ENCODE results near the gene NUCB1. TPM values are rescaled to one million over a fixed set of nuclear protein-coding genes. Genes with fewer than 3 reads are reported as not detected.

NUCB1 gene
- total RNA-seq, 1 donor from 2014 or later, result 310 TPM

DNA sequence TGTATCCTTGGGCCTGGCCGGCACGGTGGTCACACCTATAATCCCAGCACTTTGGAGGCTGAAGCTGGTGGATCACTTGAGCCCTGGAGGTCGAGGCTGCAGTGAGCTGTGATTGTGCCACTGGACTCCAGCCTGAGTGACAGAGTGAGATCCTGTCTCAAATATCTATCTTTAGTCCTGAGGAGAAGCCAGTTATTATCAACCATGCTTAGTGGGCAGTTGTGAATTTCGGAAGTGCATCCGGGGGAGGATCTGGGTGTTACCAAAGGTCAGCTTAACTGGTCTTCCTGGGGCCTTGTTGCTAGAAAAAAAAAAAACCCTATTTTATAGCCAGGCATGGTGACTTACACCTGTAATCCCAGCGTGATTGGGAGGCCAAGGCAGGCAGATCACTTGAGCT is 43.0 kb downstream of the NUCB1 start:
- ATAC-seq, result no peak
- TF ChIP-seq, protein P1, sequence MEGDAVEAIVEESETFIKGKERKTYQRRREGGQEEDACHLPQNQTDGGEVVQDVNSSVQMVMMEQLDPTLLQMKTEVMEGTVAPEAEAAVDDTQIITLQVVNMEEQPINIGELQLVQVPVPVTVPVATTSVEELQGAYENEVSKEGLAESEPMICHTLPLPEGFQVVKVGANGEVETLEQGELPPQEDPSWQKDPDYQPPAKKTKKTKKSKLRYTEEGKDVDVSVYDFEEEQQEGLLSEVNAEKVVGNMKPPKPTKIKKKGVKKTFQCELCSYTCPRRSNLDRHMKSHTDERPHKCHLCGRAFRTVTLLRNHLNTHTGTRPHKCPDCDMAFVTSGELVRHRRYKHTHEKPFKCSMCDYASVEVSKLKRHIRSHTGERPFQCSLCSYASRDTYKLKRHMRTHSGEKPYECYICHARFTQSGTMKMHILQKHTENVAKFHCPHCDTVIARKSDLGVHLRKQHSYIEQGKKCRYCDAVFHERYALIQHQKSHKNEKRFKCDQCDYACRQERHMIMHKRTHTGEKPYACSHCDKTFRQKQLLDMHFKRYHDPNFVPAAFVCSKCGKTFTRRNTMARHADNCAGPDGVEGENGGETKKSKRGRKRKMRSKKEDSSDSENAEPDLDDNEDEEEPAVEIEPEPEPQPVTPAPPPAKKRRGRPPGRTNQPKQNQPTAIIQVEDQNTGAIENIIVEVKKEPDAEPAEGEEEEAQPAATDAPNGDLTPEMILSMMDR (IDR thresholded peaks at IDR 0.05), result no peak
- no peaks in the 10 kb centered on the region for H3K4me1 ChIP-seq

DNA sequence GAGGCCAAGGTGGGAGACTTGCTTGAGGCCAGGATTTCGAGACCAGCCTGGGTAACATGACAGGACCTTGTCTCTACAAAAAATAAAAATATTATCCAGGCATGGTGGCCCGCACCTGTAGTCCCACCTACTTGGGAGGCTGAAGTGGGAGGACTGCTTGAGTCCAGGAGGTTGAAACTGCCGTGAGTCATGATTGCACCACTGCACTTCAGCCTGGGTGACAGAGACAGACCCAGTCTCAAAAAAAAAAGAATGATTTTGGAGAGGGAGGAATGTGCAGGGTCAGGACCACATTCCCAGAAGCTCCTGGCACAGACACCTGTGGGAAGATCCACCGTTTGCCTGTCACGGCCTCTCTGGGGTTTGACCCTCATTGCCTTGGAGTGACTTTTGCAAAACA is 45.3 kb downstream of the NUCB1 start:
- Histone ChIP-seq H3K9me3 (peaks cover 13% of the 10 kb centered on the region), H3K27me3 (ENCODE audit: low read depth) (no peaks in the 10 kb centered on the region), H3K27ac (no peak overlapping the region), H3K36me3 (no peaks in the 10 kb centered on the region), H3K4me1 (no peaks in the 10 kb centered on the region), H3K4me3 (no peak overlapping the region)
- intact Hi-C loops (cut with DNase I), result no loop called here
- TF ChIP-seq, protein P1 (IDR thresholded peaks at IDR 0.05), result no peak
- DNase-seq (no peak), ATAC-seq (no peak)

More for the DNA sequence above, 43.0 kb downstream of the NUCB1 start:
- Histone ChIP-seq H3K9me3 (peaks cover 13% of the 10 kb centered on the region), H3K4me3 (no peak overlapping the region), H3K36me3 (no peaks in the 10 kb centered on the region), H3K27ac (no peak overlapping the region), H3K27me3 (ENCODE audit: low read depth) (no peaks in the 10 kb centered on the region)
- DNase-seq, result no peak
- intact Hi-C loops (cut with DNase I), result no loop called here

DNA sequence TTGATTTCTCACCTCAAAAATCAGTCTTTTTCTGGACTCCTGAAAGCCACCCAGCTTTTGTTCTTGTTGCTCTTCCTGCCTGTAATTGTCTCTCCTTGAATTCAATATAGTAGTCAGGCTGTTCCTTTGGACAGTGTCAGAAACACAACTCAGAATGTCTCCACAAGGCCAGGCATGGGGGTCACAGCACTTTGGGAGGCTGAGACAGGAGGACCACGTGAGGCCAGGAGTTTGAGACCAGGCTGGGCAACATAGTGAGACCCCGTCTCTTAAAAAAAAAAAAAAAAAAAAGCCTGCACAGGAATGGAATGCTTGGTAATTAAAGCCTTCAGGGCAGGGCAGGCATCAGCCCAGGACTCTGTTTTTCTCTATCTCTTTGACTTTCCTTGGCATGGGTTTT is 45.7 kb downstream of the NUCB1 start:
- ATAC-seq (no peak), DNase-seq (no peak)
- intact Hi-C loops (cut with DNase I), result no loop called here
- Histone ChIP-seq H3K27ac (no peak overlapping the region), H3K4me1 (no peaks in the 10 kb centered on the region), H3K36me3 (no peaks in the 10 kb centered on the region), H3K9me3 (peaks cover 9% of the 10 kb centered on the region), H3K27me3 (ENCODE audit: low read depth) (no peaks in the 10 kb centered on the region), H3K4me3 (no peak overlapping the region)
- TF ChIP-seq, protein P1 (IDR thresholded peaks at IDR 0.05), result no peak

DNA sequence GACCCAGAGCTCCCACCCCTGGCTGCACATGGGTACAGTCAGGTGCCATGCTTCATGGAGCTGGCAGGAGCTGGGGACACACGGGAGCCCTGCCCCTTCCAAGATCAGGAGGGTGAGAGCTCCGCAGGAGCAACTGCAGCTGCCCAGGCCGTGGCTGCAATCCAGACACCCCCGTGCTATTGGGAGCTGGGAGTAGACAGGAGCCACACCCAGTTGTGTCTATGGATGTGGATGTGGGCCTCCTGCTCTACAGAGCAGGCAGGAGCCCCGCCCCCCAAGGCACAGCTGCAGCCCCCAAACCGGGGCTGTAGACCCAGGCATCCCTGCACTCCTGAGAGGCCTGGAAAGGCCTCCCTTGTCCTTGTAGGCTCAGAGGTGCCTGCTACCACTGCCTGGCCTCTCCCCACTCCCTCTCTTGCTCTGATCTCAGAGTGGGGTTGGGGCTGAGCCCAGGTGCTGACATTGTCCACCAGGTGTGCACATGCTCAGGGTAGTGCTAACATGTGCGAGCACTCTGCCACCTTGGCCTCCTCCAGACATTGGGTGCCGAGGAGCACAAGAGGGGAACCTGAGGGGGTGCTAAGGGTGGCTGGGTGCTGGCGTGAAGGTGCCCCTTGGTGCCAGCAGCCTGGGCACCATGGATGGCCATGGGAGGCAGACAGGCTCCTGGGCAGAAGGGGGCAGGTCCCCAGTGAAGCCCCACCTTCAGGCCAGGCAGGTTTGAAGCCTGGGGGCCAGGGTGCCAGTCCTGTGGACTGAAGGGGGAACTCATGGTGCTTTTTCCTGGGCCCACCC is 46.5 kb downstream of the NUCB1 start:
- H3K36me3 ChIP-seq, result no peaks in the 10 kb centered on the region
- TF ChIP-seq, protein P1 (IDR thresholded peaks at IDR 0.05), result no peak
- no peaks in the 10 kb centered on the region for H3K27me3 ChIP-seq (ENCODE audit: low read depth)
- peak in 1 of 2 donors; percentile 26 for ATAC-seq
- DNase-seq, result no peak
- H3K9me3 ChIP-seq, result peaks cover 6% of the 10 kb centered on the region
- no peaks in the 10 kb centered on the region for H3K4me1 ChIP-seq
- H3K27ac ChIP-seq, result no peak overlapping the region
- H3K4me3 ChIP-seq, result no peak overlapping the region
- intact Hi-C loops (cut with DNase I), result no loop called here

DNA sequence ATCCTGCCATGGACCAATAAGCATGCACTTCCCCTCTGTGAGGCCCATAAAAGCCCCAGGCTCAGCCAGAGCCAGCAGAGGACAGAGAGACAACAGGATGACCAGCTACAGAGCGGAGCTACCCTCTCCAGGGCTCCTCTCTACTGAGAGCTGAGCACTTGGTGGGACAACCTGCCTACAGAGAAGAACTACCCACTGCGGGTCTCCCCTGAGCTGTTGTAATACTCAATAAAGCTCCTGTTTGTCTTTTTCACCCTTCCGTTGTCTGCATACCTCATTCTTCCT is 47.1 kb downstream of the NUCB1 start:
- H3K27ac ChIP-seq, result no peak overlapping the region
- H3K27me3 ChIP-seq (ENCODE audit: low read depth), result no peaks in the 10 kb centered on the region
- intact Hi-C loops (cut with DNase I), result no loop called here
- no peak overlapping the region for H3K4me3 ChIP-seq
- DNase-seq, result no peak
- no peak for ATAC-seq
- no peaks in the 10 kb centered on the region for H3K4me1 ChIP-seq
- no peaks in the 10 kb centered on the region for H3K36me3 ChIP-seq
- H3K9me3 ChIP-seq, result peaks cover 6% of the 10 kb centered on the region
- TF ChIP-seq, protein P1 (IDR thresholded peaks at IDR 0.05), result no peak
